ENCODE results near the gene SLA2. TPM values are rescaled to one million over a fixed set of nuclear protein-coding genes. Genes with fewer than 3 reads are reported as not detected.

The SLA2 gene
- total and polyA plus RNA-seq, 3 donors from 2014 or later = 0.47 to 1.1 (median 0.87) TPM

DNA sequence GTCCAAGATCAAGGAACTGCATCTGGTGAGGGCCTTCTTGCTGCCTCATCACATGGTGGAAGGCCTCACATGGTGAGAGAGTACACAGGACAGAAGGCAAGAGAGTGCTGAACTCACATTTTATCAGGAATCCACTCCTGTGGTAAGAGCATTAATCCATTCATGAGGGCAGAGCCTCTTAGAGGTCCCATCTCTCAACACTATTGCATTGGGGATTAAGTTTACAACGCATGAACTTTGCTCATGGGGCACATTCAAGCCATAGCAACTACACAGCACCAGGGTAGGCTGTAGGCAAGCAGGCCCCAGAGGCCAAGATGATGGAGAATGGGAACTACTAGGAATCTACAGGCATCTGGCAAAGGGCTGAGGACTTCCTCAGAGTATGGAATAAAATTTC lies 82.6 kb downstream of the SLA2 start:
- 90 to 100% methylated on average over 1 of the region's 1 CpG for WGBS, 2 donors
- Histone ChIP-seq H3K36me3 (ENCODE audit: low read depth, missing control alignments) (no peaks in the 10 kb centered on the region), H3K27ac (no peak overlapping the region), H3K4me1 (no peaks in the 10 kb centered on the region), H3K27me3 (no peaks in the 10 kb centered on the region), H3K9me3 (no peaks in the 10 kb centered on the region), H3K4me3 (no peak overlapping the region)
- TF ChIP-seq POLR2A (IDR thresholded peaks at IDR 0.05) = no peak
- no peak for DNase-seq
- intact Hi-C loops (cut with DNase I; ENCODE audit: low total_unique reads) = no loop called here

DNA sequence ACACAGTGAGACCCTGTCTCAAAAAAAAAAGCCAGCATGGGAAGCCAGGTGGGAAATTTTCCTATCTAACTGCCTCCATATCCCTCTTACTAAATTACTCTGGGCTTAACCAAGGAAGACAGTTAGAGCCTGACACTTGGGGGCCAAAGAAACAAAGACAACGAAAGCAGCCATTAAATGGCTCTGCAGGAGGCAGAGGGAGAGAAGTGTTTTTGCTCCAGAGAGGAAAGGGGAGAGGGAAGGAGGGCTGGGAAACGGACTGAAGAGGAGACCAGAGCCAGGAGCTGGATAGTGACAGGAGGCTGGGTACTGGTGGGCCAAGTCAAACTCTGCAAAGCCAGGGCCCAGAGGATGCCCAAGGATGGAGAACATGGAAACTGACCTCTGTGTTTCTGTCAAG lies 83.3 kb downstream of the SLA2 start:
- no peaks in the 10 kb centered on the region for H3K27me3 ChIP-seq
- TF ChIP-seq POLR2A (IDR thresholded peaks at IDR 0.05) = no peak
- TF ChIP-seq, protein P1, sequence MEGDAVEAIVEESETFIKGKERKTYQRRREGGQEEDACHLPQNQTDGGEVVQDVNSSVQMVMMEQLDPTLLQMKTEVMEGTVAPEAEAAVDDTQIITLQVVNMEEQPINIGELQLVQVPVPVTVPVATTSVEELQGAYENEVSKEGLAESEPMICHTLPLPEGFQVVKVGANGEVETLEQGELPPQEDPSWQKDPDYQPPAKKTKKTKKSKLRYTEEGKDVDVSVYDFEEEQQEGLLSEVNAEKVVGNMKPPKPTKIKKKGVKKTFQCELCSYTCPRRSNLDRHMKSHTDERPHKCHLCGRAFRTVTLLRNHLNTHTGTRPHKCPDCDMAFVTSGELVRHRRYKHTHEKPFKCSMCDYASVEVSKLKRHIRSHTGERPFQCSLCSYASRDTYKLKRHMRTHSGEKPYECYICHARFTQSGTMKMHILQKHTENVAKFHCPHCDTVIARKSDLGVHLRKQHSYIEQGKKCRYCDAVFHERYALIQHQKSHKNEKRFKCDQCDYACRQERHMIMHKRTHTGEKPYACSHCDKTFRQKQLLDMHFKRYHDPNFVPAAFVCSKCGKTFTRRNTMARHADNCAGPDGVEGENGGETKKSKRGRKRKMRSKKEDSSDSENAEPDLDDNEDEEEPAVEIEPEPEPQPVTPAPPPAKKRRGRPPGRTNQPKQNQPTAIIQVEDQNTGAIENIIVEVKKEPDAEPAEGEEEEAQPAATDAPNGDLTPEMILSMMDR (IDR thresholded peaks at IDR 0.05) = no peak
- H3K4me1 ChIP-seq = no peaks in the 10 kb centered on the region
- H3K4me3 ChIP-seq = no peak overlapping the region
- no peaks in the 10 kb centered on the region for H3K9me3 ChIP-seq
- H3K36me3 ChIP-seq (ENCODE audit: low read depth, missing control alignments) = no peaks in the 10 kb centered on the region
- intact Hi-C loops (cut with DNase I; ENCODE audit: low total_unique reads) = no loop called here
- no peak for DNase-seq
- WGBS, 2 donors = 81 to 87% methylated on average over 2 of the region's 2 CpGs
- no peak overlapping the region for H3K27ac ChIP-seq

Small RNA genes lying within 50 kb of the gene (small RNA-seq; reads per million reads assigned to genes)
- 0 reads per million in 2 donors for gene RF00019

Other genes starting within 250 kb of the SLA2 start
- gene MYL9, start 104.7 kb downstream of the SLA2 start, total RNA-seq = 100 to 1,000 TPM; 177 to 265 TPM
- gene MYL9, start 104.7 kb downstream of the SLA2 start, polyA plus RNA-seq (ENCODE audit: insufficient read depth, low read depth, low replicate concordance) = 594 TPM
- gene TGIF2, start 72.6 kb downstream of the SLA2 start, total RNA-seq = 10 to 100 TPM; 34.3 to 37.2 TPM
- 24.0 TPM for gene TGIF2, start 72.6 kb downstream of the SLA2 start, polyA plus RNA-seq (ENCODE audit: insufficient read depth, low read depth, low replicate concordance)
- gene RAB5IF, start 40.4 kb downstream of the SLA2 start, total RNA-seq = 10 to 100 TPM; 75.7 to 81.3 TPM
- gene RAB5IF, start 40.4 kb downstream of the SLA2 start, polyA plus RNA-seq (ENCODE audit: insufficient read depth, low read depth, low replicate concordance) = 93.1 TPM
- 10 to 100 TPM; 65.3 to 70.7 TPM for gene NDRG3, start 99.9 kb upstream of the SLA2 start, total RNA-seq
- gene NDRG3, start 99.9 kb upstream of the SLA2 start, polyA plus RNA-seq (ENCODE audit: insufficient read depth, low read depth, low replicate concordance) = 202 TPM
- 10 to 100 TPM; 24.6 to 30.2 TPM for gene DSN1, start 127.6 kb upstream of the SLA2 start, total RNA-seq
- 38.6 TPM for gene DSN1, start 127.6 kb upstream of the SLA2 start, polyA plus RNA-seq (ENCODE audit: insufficient read depth, low read depth, low replicate concordance)
- gene TLDC2, start 229.9 kb upstream of the SLA2 start, total RNA-seq = 1 to 10 TPM; 2.8 to 3.4 TPM
- 2.9 TPM for gene TLDC2, start 229.9 kb upstream of the SLA2 start, polyA plus RNA-seq (ENCODE audit: insufficient read depth, low read depth, low replicate concordance)